Nucleus accumbens (tissue), 56 donors: ENCODE results near the gene TMEM161A.
A peak's percentile ranks its signal among the peaks of the same experiment; 100 is the strongest.
"Not testable (repeated sequence)": the region's sequence is repeated elsewhere in the genome, so short reads cannot be mapped to it uniquely, and the experiment has no call there.

ENCODE experiments used
- DNase-seq, 56 donors: peaks; one replicate each; lab custom pipeline; 2025; lab: John Stamatoyannopoulos, UW

The TMEM161A gene

GRCh38 chr19:19126102-19126501, 12.2 kb downstream of the TMEM161A start:
- no peak for DNase-seq

GRCh38 chr19:19123386-19123785, 14.9 kb downstream of the TMEM161A start:
- no peak for DNase-seq

GRCh38 chr19:19122902-19123301, 15.4 kb downstream of the TMEM161A start:
- no peak for DNase-seq

- no peak for DNase-seq
These were observed 16.9 kb downstream of the TMEM161A start for GRCh38 chr19:19121371-19121770.

DNA sequence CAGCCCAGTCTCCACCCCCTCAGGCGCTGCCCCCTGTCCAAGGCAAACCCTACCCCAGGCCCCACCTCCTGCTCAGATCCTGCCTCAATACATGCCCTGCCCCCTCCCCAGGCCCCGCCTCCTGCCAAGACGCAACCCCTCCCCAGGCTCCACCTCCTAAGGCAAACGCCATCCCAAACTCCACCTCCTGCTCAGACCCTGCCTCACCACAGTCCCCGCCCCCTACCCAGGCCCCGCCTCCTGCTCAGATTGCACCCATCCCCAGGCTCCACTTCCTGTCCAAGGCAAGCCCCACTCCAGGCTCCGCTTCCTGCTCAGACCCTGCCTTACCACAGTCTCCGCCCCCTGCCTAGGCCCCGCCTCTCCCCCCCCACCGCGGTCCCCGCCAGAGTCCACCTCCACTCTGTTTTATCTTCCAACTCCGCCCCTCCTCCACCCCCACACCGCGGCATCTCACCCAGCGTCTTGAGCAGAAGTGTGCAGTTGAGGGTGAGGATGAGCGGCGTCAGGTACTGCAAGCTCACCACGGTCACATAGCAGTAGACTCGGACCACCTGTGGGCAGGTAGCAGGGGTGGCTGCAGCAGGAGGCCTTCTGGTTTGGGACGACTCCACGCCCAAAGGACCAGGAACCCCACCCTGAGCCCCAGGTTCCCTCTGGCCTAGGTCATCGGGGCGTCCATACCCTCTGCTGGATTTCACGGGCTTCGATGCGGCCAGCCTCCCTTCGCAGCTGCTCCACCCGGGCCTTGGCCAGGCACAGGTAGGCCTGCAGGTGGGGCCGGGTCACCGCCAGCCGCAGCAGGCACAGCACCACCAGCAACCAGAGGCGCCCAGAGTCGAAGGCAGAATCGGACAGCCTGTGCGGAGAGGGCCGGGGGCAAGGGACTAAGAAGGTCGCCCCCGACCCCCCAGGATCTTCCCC, 17.7 kb downstream of the TMEM161A start:
- peak in 22 of 56 donors; percentile 12 to 61 (median 30) for DNase-seq

- no peak for DNase-seq
These were observed 18.7 kb downstream of the TMEM161A start for GRCh38 chr19:19119325-19120237.

DNA sequence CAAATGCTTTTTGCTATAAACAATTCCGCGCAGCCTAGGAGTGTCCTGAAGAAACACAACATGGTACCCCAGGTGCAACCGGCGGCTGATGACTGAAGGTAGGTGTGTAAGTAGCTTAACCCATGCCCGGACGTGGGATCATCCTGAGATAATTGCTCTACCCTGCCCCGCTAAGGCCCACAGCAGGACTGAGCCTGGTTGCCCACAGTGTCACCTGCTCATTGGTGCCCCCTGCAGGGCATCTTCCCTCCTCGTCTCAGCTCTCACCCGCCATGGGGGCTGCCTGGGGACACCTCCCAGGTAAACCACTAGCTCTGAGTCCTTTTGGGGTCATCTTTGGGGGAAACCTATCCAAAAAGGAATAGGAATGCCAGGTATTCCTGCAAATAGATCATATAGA, 22.3 kb downstream of the TMEM161A start:
- DNase-seq: peak in 3 of 56 donors; percentile 6 to 20 (median 16)

DNA sequence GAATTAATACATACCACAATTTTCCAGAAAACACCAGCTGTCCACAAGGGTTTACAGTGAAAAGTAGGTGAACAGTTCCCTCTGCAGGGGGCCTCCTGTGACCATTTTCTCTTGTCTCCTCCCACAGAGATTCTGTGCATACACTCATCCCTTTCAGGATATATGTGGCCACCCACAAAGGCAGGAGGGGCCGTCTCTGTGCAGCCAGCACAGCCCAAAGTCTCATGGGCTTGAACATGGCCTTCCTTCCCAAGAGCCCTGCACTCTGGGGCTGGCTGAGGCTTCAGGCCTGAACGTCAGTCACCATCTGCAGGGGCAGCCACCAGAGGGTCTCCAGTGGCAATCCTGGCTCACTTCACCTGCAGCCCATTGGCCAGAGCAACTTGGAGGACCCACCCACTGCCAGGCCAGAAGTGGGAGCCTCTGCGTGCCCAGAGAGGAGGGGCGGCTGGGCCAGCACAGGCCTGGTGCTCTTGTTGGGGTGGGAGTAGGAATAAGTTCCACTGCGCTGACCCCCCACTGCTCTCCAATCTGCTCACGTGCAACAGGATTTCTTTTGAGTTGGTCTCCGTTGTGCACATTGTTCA, 25.1 kb downstream of the TMEM161A start:
- no peak for DNase-seq

GRCh38 chr19:19111967-19112580, 26.2 kb downstream of the TMEM161A start:
- no peak for DNase-seq

GRCh38 chr19:19111136-19111835, 27.0 kb downstream of the TMEM161A start:
- DNase-seq: no peak

DNA sequence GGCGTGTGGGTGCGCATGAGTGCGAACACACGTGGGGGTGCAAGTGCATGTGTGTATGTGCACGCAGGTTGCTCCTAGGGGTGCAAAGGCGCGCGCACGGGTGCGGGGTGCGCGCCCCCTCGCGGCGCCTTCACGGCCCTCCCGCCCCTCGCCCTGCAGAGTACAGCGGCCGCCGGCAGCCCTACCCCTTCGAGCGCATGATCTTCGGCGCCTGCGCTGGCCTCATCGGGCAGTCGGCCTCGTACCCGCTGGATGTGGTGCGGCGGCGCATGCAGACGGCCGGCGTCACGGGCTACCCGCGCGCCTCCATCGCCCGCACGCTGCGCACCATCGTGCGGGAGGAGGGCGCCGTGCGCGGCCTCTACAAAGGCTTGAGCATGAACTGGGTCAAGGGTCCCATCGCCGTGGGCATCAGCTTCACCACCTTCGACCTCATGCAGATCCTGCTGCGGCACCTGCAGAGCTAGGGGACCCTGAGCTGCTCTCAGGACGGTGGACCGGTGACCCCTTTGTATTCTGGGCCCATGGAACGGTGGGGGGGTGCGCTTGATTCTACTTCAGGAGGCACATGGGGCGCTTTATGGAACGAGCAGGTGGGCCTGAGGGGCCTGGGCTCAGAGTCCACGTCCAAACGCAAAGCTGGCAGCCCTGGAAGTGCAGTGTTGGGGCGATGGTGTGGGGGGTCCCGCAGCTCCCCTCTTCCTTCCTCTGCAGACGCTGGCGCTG, 27.7 kb downstream of the TMEM161A start:
- DNase-seq: peak in 29 of 56 donors; percentile 5 to 73 (median 26)

DNA sequence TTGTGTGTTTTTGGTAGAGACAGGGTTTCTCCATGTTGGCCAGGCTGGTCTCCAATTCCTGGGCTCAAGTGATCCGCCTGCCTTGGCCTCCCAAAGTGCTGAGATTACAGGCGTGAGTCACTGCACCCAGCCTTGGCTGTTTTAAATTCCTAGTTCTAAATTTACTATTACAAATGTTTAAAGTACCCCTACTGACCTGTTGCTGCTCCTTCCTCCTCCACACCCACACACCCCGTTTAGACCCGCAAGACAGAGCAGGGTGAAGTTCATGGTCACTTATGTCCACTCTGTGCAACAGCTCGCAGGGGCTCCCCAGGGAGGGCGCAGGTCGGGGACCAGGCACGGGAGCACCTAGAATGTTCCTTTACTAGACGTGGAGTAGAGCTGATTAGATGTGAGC, 28.7 kb downstream of the TMEM161A start:
- no peak for DNase-seq

GRCh38 chr19:19107654-19108053, 30.6 kb downstream of the TMEM161A start:
- no peak for DNase-seq

GRCh38 chr19:19106938-19107337, 31.3 kb downstream of the TMEM161A start:
- DNase-seq: not testable (repeated sequence)

- peak in 9 of 56 donors; percentile 16 to 49 (median 32) for DNase-seq
These were observed 32.2 kb downstream of the TMEM161A start for GRCh38 chr19:19106056-19106551.

GRCh38 chr19:19105365-19106055, 32.8 kb downstream of the TMEM161A start:
- DNase-seq: peak in 28 of 56 donors; percentile 8 to 74 (median 26)

- no peak for DNase-seq
These were observed 35.1 kb downstream of the TMEM161A start for GRCh38 chr19:19103167-19103566.

GRCh38 chr19:19102566-19102965, 35.7 kb downstream of the TMEM161A start:
- not testable (repeated sequence) for DNase-seq
